Adipocyte (in vitro differentiated cells): ENCODE measurements around the gene MYRF.

ENCODE experiments used
- DNase-seq: peaks from one replicate; pipeline ENCODE4 v3.0.0-alpha.2; 2015; ENCODE audit warnings: low read depth
- H3K27me3 ChIP-seq: replicated peaks from 2 replicates; pipeline ENCODE4 v1.7.0; 2013; ENCODE audit warnings: mild to moderate bottlenecking, low read length, moderate library complexity; ENCODE audit not compliant: control insufficient read depth, insufficient read depth
- H3K36me3 ChIP-seq: 2 replicates; pipeline ENCODE4 v1.7.0; 2013; ENCODE audit warnings: low read length, mild to moderate bottlenecking, moderate library complexity; ENCODE audit not compliant: control insufficient read depth, insufficient read depth, severe bottlenecking
- H3K4me1 ChIP-seq: 2 replicates; pipeline ENCODE4 v1.7.0; 2013; ENCODE audit warnings: mild to moderate bottlenecking, low read length, moderate library complexity; ENCODE audit not compliant: control insufficient read depth, insufficient read depth
- H3K4me3 ChIP-seq: 2 replicates; pipeline ENCODE4 v1.7.0; 2013; ENCODE audit warnings: mild to moderate bottlenecking, low read length, moderate library complexity
- H3K9ac ChIP-seq: 2 replicates; pipeline ENCODE4 v1.7.0; 2013; ENCODE audit warnings: mild to moderate bottlenecking, low read length, moderate library complexity
- H3K9me3 ChIP-seq: 2 replicates; pipeline ENCODE4 v1.7.0; 2013; ENCODE audit warnings: mild to moderate bottlenecking, low read length, moderate library complexity; ENCODE audit not compliant: control insufficient read depth

Gene MYRF

DNA sequence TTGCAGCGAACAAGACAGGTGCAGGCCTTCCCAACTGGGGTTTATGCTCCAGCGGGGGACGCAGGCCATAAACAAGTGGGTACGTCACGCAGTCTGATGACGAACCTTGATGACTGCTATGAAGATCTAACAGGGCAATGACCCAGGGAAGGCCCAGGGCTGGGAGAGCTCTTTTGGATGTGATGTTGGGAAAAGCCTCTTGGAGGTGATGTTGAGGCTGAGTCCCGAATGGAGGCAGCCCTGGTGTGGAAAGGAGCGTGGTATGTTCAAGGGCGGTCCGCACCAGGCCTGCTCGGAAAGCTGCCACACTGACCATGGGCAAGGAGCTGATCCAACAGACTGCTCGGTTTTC is 81.5 kb downstream of the MYRF start:
- Histone ChIP-seq H3K4me1 (peaks cover 47% of the 10 kb centered on the region), H3K9me3 (no peaks in the 10 kb centered on the region), H3K9ac (peak overlapping the region; percentile 71), H3K27me3 (no peaks in the 10 kb centered on the region), H3K4me3 (no peak overlapping the region), H3K36me3 (peaks cover 41% of the 10 kb centered on the region)
- no peak for DNase-seq

DNA sequence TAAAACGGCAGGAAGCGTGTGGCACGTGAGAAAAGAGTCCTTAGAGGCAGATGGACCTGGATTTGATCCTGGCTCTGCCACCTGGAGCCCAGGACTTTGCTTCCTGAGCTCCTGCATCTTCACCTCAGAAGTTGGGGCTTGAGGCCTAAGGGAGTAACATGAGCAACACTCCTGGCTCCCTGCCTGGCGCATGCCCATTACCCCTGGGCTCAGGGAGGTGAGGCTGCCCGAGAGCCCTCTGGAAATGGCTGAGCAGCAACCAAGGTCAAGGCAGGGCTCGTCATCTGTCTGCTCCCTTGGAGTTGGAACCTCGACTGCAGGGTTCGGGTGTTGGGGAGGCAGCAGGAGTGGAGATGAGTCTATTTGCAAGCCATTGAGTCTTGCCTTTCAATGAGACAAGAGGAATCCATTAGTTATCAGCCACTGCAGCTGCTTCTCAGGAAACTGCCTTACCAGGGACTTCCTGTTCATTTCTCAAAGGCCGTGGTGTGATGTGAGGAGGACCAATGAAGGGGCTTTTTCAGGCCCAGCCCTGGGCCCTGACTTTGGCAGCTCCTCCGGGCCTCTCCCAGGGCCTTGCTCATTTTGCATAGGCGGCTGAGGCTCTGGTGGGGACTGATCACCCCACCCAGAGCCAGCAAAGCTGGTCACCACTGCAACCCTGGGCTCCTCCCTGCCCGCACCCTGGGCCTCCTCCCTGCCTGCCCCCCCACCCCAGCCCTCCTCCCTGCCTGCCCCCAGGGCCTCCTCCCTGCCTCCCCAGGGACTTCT is 82.0 kb downstream of the MYRF start:
- DNase-seq, result peak; percentile 65
- peaks cover 44% of the 10 kb centered on the region for H3K4me1 ChIP-seq
- peaks cover 45% of the 10 kb centered on the region for H3K36me3 ChIP-seq

DNA sequence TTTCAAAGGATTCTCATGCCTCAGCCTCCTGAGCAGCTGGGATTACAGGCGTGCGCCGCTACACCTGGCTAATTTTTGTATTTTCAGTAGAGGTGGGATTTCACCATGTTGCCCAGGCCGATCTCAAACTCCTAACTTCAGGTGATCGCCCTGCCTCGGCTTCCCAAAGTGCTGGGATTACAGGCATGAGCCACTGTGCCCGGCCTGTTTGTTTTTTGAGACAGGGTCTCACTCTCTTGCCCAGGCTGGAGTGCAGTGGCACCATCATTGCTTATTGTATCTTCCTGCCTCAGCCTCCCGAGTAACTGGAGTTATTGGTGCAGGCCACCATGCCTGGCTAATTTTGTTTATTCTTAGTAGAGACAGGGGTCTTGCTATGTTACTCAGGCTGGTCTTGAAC is 83.8 kb downstream of the MYRF start:
- H3K4me1 ChIP-seq, result peaks cover 27% of the 10 kb centered on the region
- no peaks in the 10 kb centered on the region for H3K9me3 ChIP-seq
- DNase-seq, result no peak
- H3K4me3 ChIP-seq, result no peak overlapping the region
- H3K36me3 ChIP-seq, result peaks cover 62% of the 10 kb centered on the region
- H3K27me3 ChIP-seq, result no peaks in the 10 kb centered on the region
- no peak overlapping the region for H3K9ac ChIP-seq

More for the DNA sequence above, 82.0 kb downstream of the MYRF start:
- Histone ChIP-seq H3K9ac (peak overlapping the region; percentile 77), H3K9me3 (no peaks in the 10 kb centered on the region), H3K4me3 (no peak overlapping the region), H3K27me3 (no peaks in the 10 kb centered on the region)

DNA sequence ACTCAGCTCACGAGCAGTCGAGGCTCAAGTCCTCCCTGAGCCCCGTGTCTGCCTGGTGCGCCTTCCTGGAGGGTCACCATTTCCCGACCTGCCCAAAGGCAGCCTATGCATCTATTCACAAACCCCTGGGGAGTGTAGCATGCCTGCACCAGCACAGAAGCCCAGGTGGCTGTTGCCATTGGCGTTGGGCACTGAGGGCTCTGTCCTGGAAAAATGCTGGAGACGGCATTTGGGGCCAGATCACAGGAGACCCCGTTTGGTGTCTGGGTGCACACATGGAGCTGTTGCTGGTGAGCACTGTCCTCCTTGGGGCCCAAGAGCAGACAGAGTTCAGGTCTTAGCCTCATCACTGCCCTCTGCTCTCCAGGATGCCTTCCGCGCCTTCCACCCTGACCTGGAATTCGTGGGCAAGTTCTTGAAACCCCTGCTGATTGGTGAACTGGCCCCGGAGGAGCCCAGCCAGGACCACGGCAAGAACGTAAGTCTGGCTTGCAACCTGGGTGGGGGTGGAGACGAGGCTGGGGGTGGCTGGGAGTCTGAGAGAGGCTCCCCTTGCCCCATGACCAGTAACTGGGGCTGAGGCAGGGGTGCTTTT is 85.1 kb downstream of the MYRF start:
- H3K9ac ChIP-seq, result no peak overlapping the region
- DNase-seq, result no peak
- H3K27me3 ChIP-seq, result no peaks in the 10 kb centered on the region
- H3K9me3 ChIP-seq, result no peaks in the 10 kb centered on the region
- peaks cover 17% of the 10 kb centered on the region for H3K4me1 ChIP-seq
- H3K4me3 ChIP-seq, result no peak overlapping the region
- H3K36me3 ChIP-seq, result peaks cover 68% of the 10 kb centered on the region
